Measurements from ENCODE around the gene IER5L. TPM values are rescaled to one million over a fixed set of nuclear protein-coding genes. Genes with fewer than 3 reads are reported as not detected.

The IER5L gene
- 11.2 and 21.2 TPM in 2 replicates for total RNA-seq (2014; rRNA removed; shearing (Covaris generic))

DNA sequence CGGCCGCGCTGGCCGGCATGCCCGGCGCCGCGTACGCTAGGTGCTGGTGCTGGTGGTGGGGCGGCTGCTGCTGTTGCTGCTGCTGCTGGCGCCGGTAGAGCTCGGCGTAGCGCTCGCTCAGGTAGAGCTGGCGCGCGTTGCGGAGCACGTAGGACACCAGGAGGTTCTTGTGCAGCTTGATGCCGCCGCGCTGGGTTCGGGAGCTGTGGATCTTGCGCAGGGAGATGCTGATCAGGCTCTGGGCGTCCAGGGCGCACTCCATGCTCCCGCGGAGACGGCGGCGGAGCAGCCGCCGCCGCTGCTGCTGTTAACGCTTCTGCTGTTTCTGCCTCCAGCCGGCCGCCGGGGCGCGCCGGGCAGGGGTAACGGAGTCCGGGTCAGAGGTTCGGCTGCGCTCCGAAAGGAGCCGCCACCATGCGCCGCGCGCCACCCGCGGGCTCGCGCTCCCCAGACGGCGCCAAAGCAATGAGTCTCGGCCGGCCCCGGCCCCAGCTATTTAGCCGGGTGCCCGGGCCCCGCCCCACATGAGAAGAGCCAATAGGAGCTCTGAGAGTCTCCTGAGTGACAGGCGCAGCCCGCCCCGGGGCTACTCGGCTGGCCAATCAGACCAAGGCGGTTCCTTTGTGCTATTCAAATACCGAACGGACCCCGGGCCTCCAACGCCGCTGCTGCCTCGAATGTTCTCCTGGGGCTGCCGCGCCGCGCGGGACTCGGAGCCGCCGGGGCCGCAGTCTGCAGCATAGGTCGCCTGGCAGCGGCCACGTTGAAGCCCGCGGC is at the start of gene IER5L:
Gene IER5L (minus strand): TSS at position 471 of the 777 bp plus-strand sequence. CDS start 209 bp downstream, at position 262.
- peak; percentile 93 for DNase-seq (ENCODE audit: low read depth)

GRCh38 chr9:129227843-129228189 is 49.8 kb upstream of the IER5L start:
- no peak for DNase-seq (ENCODE audit: low read depth)

DNA sequence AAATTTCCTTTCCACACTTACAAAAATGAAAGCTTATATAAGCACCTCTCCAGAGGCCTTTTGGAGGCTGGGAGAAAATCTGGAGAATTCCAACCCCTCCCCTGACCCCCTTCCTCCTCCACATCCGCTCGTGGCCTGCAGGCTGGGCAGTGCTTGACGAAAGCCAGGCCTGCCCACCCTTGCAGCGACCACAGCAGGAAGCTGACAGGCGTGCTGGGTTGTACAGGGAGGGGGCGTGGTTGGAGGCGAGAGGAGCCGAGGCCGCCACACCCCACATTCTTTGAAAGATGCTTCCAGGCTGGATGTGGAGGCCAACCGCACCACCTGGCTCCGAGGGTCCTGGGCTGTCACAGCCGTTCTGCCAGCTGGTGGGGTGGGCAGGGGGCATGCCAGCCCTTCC is 47.8 kb upstream of the IER5L start:
- DNase-seq (ENCODE audit: low read depth), result peak; percentile 72

GRCh38 chr9:129225490-129225778 is 47.4 kb upstream of the IER5L start:
- no peak for DNase-seq (ENCODE audit: low read depth)

DNA sequence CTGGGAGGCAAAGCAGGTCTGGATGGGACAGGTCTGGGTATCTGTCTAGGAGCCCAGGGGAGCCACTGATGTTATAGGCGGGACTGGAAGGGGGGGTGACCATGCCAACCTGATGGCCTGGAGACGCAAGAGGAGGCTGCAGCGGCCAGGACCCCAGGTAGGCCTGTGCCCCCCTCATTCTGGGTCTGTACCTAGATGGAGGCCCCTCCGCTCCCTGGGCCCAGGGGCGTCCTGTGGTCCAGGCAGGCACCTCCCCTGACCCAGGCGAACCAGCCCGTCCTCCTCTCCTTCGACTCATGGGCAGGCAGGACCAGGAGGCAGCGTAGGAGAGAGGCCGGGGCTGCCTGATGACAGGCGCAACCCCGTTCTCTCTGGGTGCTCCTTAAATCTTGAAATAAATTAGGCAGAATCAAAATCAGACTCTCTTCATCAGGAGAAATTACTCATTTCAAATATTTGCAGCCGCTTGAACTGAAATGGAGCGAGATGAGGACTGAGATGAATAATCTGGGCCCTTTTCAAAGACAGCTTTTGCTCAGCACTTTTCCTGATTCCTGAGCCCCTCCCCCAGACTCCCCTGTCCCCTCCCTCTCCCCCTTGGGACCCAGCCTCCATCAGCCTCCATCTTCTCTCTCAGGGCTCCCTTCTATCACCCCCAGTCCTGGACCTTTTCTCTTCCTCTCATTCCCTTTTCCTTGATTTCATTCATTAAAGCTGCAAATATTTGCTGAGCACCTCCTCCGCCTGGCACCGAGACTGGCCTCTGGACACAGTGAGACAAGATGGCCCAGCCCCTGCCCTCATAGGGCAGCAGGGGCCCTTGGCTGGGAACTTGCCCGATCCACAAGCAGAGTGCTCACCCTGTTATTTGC is 46.8 kb upstream of the IER5L start:
- DNase-seq (ENCODE audit: low read depth), result no peak

- no peak for DNase-seq (ENCODE audit: low read depth)
Observed at GRCh38 chr9:129223551-129224208, 45.6 kb upstream of the IER5L start.

GRCh38 chr9:129222819-129223218 is 44.8 kb upstream of the IER5L start:
- DNase-seq (ENCODE audit: low read depth), result no peak

- DNase-seq (ENCODE audit: low read depth), result no peak
Observed at GRCh38 chr9:129221979-129222635, 44.0 kb upstream of the IER5L start.

DNA sequence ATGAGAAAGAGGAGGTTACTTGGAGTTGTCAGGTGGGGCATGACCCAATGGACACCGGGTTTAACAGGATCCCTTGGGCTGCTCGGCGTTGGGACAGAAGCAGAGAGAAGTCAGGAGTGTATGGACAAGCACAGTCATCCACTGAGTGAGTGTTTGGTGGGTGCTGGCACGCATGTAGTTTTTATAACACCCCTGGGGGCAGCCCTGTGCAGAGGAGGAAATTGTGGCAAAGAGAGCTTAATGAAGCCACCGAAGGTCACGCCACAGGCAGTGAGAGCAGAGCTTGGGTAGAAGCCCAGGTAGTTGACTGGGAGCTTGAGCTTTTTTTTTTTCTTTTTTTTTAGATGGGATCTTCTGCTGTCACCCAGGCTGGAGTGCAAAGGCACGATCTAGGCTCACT is 43.2 kb upstream of the IER5L start:
- peak; percentile 73 for DNase-seq (ENCODE audit: low read depth)

DNA sequence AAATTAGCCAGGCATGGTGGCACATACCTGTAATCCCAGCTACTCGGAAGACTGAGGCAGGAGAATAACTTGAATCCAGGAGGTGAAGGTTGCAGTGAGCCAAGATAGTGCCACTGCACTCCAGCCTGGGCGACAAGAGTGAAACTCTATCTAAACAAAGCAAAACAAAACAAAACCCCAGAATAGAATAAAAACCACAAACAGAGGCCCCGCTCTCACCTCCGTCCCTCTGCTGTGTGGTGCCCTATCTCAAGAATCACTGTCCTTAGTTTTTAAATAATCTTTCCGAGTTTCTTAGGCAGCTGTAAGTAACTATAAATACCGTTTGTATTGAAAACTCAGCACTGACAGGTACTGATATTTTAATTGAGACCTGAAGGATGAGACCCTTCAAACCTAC is 42.7 kb upstream of the IER5L start:
- DNase-seq (ENCODE audit: low read depth), result no peak

DNA sequence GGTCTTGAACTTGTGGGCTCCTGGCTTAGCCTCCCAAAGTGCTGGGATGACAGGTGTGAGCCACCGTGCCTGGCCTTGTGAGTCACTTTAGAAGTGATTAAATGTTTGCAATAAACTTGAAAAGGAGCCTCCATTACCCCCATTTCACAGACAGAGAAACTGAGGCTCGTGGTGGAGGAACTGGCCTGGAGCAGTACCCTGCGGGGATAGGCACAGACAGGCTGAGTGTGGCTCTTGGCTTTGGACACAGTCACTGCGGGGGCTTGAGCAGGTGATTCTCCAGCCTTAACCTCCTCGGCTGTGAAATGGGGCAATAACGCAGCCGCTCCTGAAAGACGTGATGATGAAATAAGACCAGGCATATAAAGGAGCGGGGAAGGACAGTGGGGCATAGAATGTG is 40.9 kb upstream of the IER5L start:
- DNase-seq (ENCODE audit: low read depth), result no peak

DNA sequence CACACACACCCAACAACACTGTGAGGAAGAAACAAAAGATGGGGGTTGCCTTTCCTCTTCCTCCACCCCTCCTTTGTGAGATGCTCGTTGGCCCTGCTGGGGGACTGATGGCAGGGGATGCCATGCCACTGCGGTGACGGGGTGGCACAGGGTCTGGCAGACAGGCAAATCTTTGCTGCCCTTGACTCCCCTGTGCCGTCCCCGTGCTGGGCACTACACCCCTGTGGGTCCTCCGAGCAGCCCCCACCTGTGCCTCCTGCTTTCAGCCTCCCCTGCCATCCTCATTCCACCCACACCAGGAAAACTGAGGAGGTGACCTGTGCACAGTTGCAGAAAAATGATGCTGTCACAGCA is 40.2 kb upstream of the IER5L start:
- DNase-seq (ENCODE audit: low read depth), result no peak

GRCh38 chr9:129213551-129213950 is 35.5 kb upstream of the IER5L start:
- no peak for DNase-seq (ENCODE audit: low read depth)

- no peak for DNase-seq (ENCODE audit: low read depth)
Observed at GRCh38 chr9:129211686-129212085, 33.6 kb upstream of the IER5L start.

- DNase-seq (ENCODE audit: low read depth), result no peak
Observed at GRCh38 chr9:129210125-129210524, 32.1 kb upstream of the IER5L start.

DNA sequence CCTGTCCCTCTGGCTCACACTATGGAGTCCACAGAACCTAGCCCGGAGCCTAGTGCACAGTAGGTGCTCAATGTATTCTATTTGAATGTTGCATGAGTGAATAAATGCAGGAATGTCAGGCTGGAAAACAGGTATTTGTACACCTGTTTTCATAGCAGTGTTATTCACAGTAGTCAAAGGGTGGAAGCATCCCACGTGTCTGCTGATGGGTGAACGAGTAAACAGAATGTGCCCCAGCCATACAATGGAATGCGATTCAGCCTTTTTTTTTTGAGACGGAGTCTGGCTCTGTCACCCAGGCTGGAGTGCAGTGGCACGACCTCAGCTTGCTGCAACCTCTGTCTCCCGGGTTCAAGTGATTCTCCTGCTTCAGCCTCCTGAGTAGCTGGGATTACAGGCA is 31.5 kb upstream of the IER5L start:
- no peak for DNase-seq (ENCODE audit: low read depth)

- DNase-seq (ENCODE audit: low read depth), result no peak
Observed at GRCh38 chr9:129209109-129209508, 31.0 kb upstream of the IER5L start.

GRCh38 chr9:129208207-129209032 is 30.4 kb upstream of the IER5L start:
- DNase-seq (ENCODE audit: low read depth), result no peak

GRCh38 chr9:129206905-129207304 is 28.8 kb upstream of the IER5L start:
- DNase-seq (ENCODE audit: low read depth), result no peak

GRCh38 chr9:129206401-129206800 is 28.3 kb upstream of the IER5L start:
- DNase-seq (ENCODE audit: low read depth), result no peak

GRCh38 chr9:129204840-129205239 is 26.8 kb upstream of the IER5L start:
- no peak for DNase-seq (ENCODE audit: low read depth)

DNA sequence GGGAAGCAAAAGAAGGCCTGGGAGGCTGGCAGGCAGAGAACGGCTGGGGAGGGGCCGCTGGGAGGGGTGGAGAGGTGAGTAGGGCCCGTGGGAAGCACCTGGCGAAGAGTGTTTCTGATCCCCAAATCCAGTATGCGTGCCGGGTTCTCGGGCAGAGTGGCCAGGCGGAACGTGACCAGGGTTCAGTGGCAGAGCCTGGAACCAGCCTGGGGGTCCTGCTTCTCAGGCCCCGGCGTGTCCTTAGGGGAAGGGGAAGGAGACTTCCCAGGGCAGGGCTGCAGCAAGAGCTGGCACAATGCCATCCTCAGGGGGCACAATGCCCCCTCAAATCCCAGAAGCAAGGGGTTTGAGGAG is 25.5 kb upstream of the IER5L start:
- DNase-seq (ENCODE audit: low read depth), result no peak

All from RPMI7951 (cell line).